ENCODE data around the gene NAGLU.

The NAGLU gene

DNA sequence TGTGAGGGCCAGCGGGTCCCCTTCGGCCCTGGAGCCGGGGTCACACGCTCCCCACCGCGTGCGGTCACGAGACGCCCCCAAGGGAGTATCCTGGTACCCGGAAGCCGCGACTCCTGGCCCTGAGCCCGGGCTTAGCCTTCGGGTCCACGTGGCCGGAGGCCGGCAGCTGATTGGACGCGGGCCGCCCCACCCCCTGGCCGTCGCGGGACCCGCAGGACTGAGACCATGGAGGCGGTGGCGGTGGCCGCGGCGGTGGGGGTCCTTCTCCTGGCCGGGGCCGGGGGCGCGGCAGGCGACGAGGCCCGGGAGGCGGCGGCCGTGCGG lies at the start of gene NAGLU:
NAGLU (plus strand) TSS at position 194 of the 324 bp plus-strand sequence; CDS start at position 226, 32 bp downstream.
- FAIRE-seq: peak; percentile 76
- DNase-seq (ENCODE audit: insufficient read length, low spot score): peak; percentile 100

- no peak for FAIRE-seq
- no peak for DNase-seq (ENCODE audit: insufficient read length, low spot score)
Measured at GRCh38 chr17:42488032-42488431, 48.0 kb upstream of the NAGLU start.

DNA sequence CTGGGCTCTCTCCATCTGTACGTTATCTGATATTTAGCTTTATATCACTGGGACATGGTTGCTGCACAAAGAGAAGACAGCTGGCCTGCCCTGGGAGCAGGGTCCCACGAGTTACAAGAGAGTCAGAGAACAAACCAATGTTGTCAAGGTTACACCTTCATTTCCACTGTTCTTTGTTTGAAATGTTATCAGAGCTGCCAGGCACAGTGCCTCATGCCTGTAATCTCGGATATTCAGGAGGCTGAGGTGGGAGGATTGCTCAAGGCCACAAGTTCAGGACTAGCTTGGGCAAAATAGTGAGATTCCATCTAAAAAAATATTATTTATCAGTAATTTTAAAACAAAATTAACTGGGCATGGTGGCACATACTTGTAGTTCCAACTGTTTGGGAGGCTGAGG lies 42.7 kb upstream of the NAGLU start:
- FAIRE-seq (no peak), DNase-seq (ENCODE audit: insufficient read length, low spot score) (no peak)

- no peak for FAIRE-seq
- DNase-seq (ENCODE audit: insufficient read length, low spot score): no peak
Measured at GRCh38 chr17:42494673-42495072, 41.4 kb upstream of the NAGLU start.

- no peak for DNase-seq (ENCODE audit: insufficient read length, low spot score)
- no peak for FAIRE-seq
Measured at GRCh38 chr17:42498828-42499227, 37.2 kb upstream of the NAGLU start.

DNA sequence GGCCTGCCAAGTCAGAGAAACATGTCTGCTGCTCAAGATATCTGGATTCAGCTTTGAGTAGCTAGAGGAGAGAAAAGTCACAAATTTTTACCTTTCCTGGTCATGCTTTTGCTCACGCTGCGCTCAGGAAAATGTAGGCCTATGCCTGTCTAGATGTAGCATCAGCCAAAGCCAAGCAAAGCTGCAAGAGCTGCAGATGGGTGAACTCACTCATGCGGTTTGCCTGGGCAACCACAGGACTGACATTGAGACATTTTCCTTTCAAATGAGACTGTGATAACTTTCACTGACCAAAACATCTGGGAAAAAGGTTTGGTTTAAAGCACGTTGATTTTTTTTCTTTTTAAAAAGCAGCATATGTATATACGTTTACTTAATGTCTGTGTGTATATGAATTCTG lies 34.0 kb upstream of the NAGLU start:
- FAIRE-seq (no peak), DNase-seq (ENCODE audit: insufficient read length, low spot score) (no peak)

GRCh38 chr17:42502926-42503325 lies 33.1 kb upstream of the NAGLU start:
- FAIRE-seq (no peak), DNase-seq (ENCODE audit: insufficient read length, low spot score) (no peak)

GRCh38 chr17:42507671-42508070 lies 28.4 kb upstream of the NAGLU start:
- no peak for DNase-seq (ENCODE audit: insufficient read length, low spot score)
- FAIRE-seq: no peak

DNA sequence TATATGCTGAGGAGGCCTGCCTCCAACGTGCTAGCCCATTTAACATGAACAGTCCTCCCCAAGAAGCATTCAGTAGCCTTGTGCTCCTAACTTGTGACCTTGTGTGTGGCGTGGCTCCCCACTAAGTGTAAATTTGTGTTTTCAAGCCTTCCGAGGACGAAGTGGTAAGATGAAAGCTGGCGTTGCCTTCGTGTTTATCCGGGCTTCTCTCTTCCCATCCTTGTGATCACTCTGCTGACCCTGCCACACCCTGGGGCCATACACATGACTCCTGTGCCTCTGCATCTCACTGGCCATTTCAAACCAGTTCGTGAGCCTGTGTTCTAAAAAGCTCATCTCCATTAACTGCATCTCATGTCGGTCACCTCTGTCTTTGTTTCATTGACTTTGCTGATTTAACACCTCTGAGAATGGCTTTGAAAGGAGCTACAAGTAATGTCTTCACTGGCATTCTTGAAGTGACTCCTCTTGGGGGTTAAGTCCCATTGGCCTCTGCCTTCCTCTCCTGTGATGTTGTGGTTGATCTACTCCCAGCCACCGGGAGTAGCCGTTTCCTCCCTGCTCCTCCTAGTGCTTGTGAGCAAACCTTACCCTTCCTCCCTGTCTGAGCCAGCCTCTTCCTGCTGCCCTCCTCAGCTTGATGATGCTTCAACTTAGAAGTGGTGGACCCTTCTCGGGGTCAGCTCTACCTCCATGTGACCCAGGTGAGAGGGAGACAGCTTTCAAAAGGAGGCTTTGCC lies 27.4 kb upstream of the NAGLU start:
- DNase-seq (ENCODE audit: insufficient read length, low spot score) (no peak), FAIRE-seq (no peak)

DNA sequence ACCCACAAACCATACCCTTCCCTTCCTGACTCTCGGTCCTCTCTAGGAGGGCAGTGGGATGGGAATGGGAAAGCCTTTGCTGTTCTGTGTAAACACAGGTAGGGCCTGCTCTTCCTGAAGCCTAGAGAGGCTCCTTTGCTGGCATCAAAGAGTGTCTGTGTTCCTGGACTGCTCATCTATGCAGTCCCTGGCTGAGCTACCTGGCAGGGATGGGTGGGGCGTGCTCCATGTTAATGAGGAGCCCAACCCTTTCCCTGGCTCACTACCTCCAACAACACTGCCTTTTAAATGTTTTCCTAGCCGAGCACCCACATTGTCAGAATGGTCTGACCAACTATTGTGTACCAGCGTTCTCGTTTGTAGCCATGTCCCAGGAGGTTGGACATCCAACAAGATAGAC lies 26.6 kb upstream of the NAGLU start:
- no peak for FAIRE-seq
- DNase-seq (ENCODE audit: insufficient read length, low spot score): no peak

- peak; percentile 26 for FAIRE-seq
Measured at GRCh38 chr17:42509841-42510240, 26.2 kb upstream of the NAGLU start.

GRCh38 chr17:42512246-42512645 lies 23.8 kb upstream of the NAGLU start:
- DNase-seq (ENCODE audit: insufficient read length, low spot score): no peak
- FAIRE-seq: no peak

More at GRCh38 chr17:42509841-42510240, 26.2 kb upstream of the NAGLU start:
- DNase-seq (ENCODE audit: insufficient read length, low spot score): no peak

DNA sequence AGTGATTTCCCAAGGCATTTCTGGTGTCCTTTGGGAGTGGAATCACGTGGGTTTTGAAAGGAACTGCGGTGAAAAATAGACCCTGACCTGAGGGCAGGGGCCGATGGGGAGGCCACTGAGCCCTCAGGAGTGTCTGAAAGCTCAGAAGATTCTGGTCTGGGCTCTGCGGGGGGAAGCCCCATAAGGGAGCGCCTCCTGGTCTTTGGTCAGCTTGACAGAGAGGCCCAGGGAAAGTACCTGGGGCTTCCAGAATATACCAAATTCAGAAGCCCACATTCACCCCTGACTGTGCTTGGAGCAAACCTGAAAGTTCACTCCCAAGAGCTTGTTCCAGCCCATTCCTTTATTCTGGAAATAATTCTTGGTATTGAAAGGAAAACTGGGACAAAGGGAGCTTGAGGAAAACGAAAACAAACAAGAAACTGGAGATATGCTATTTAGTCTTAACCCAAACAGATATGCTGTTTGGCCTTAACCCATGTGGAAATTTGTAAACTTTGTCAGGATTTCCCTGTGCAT lies 23.2 kb upstream of the NAGLU start:
- DNase-seq (ENCODE audit: insufficient read length, low spot score) (no peak), FAIRE-seq (no peak)

- DNase-seq (ENCODE audit: insufficient read length, low spot score): no peak
- FAIRE-seq: no peak
Measured at GRCh38 chr17:42513686-42514085, 22.4 kb upstream of the NAGLU start.

- FAIRE-seq (no peak), DNase-seq (ENCODE audit: insufficient read length, low spot score) (no peak)
Measured at GRCh38 chr17:42514279-42514678, 21.8 kb upstream of the NAGLU start.

DNA sequence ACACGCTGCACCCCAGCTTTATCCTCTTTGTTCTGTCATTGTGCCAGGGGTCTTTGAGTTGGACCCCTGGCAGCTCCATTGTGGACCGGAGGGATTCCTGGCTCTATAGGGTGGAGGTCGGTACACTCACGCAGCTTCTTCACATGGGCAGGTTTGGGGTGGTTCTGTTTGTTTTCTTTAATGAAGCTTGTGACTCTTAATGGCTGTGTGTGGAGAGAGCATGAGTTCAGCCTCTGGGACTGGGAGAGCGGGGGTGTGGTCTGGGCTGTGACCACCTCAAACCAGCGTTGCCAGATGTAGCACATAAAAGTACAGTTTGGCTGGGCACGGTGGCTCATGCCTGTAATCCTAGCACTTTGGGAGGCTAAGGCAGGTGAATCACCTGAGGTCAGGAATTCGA lies 21.2 kb upstream of the NAGLU start:
- DNase-seq (ENCODE audit: insufficient read length, low spot score): no peak

GRCh38 chr17:42517516-42517915 lies 18.5 kb upstream of the NAGLU start:
- peak; percentile 81 for DNase-seq (ENCODE audit: insufficient read length, low spot score)
- FAIRE-seq: peak; percentile 88

More for the DNA sequence above, 21.2 kb upstream of the NAGLU start:
- FAIRE-seq: no peak

DNA sequence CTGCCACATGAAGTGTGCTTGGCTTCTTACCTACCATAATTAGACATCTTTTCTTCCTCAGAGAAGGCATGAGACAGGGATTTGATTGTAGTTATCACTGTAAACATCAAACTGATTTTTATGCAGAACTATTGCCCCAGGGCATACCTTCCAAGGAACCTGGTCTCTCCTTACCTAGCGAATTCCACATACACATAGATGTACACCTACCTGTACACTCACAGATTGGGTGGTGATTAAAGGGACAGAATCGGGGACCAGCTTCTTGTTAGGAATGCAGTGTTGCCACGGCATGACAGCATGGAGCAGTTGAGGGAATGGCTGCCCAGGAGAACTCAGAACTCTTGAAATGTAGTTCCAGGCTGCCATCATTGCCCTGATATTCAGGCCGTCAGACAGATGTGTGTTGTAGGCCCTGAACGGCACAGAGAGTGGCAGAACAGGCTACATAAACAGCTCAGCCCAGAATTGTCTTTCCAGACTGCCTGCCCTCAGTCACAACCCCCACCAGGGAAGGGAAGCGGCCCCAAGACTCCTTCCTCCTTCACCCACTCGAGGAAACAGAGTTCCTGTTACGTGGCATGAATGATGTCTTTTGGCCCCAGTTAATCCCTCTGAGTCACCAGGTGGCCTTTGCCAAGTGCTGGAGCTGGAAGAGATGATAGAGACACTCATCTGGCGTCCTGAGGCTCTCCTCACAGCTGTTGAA lies 17.8 kb upstream of the NAGLU start:
- FAIRE-seq (no peak), DNase-seq (ENCODE audit: insufficient read length, low spot score) (no peak)

- FAIRE-seq (no peak), DNase-seq (ENCODE audit: insufficient read length, low spot score) (no peak)
Measured at GRCh38 chr17:42518755-42519545, 17.1 kb upstream of the NAGLU start.

DNA sequence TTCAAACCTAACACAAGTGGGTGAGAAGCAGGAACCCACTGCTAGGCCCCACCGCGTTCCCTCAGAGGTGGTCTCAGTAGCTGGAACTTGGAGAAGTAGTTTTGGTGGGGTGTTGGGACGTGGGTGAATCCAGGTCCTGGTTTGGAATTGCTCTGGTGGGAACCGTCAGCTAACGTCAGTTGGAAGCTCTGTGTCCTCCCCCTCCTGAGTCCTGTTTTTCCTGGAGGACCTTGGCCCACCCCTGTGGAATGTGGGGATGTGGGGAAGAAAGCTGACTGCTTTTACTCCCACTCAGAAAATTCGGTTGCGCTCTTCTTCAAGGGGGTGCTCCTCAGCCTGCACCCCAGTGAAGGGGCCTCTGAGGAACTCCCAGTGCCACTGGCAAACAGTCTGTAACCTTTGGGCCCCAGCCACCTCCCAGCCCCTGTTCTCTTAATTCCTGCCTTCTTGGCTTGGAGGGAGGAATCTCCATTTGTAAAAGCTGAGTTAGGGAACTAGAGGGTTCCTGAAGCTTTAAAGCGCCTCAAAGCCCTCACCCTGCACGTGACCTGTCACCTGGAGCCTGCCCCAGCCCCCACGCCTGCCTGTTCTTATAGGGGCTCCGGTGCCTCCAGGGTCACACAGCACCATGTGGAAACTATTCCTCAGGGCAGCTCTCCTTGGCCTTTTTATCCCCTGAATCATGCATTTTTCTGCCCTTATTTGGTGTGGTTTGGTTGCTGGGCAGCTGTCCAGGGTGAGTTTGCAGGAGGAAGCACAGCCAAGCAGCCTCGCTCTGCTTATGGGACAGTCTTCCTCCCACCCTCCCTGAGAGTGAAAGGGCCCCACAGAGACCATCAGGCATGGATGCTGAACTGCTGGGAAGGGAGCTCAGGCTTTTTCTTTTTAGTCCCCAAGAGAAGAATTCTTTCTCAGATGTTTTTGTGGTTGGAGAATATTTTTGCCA lies 16.2 kb upstream of the NAGLU start:
- DNase-seq (ENCODE audit: insufficient read length, low spot score) (no peak), FAIRE-seq (no peak)

Data from GM19239 (cell line).